ENCODE data around the gene LRG1. TPM values are rescaled to one million over a fixed set of nuclear protein-coding genes. Genes with fewer than 3 reads are reported as not detected.

The LRG1 gene
- total and polyA plus RNA-seq, 4 donors = 14.4 to 56.7 (median 15.6) TPM

- H3K27me3 ChIP-seq (ENCODE audit: control insufficient read depth in 3 of 3, insufficient read depth in 3 of 3, low read length in 2 of 3) = peaks cover 10 to 33% (median 27%) of the 10 kb centered on the region in 3 donors
Observed at GRCh38 chr19:4579389-4579788, 39.6 kb upstream of the LRG1 start.

GRCh38 chr19:4578552-4579248, 38.9 kb upstream of the LRG1 start:
- ATAC-seq (ENCODE audit: insufficient read depth, low FRiP score) (no peak), DNase-seq (no peak)
- Histone ChIP-seq H3K27ac (ENCODE audit: low read depth in 1 of 2, low read length in 1 of 2) (no peak overlapping the region), H3K9ac (ENCODE audit: insufficient read depth in 1 of 2, low read length in 2 of 2) (no peak overlapping the region), H3K36me3 (ENCODE audit: control insufficient read depth in 4 of 4, insufficient read depth in 4 of 4, low read length in 4 of 4) (no peaks in the 10 kb centered on the region), H3K9me3 (ENCODE audit: control insufficient read depth in 4 of 4, insufficient read depth in 3 of 4, low read length in 3 of 4) (peaks cover 0 to 2% (median 0%) of the 10 kb centered on the region in 4 donors), H3K4me1 (ENCODE audit: control insufficient read depth in 5 of 5, insufficient read depth in 5 of 5, low read length in 5 of 5) (peaks cover 0 to 3% (median 0%) of the 10 kb centered on the region in 5 donors), H3K4me3 (no peak overlapping the region), H3K27me3 (ENCODE audit: control insufficient read depth in 3 of 3, insufficient read depth in 3 of 3, low read length in 2 of 3) (peaks cover 5 to 35% (median 27%) of the 10 kb centered on the region in 3 donors)
- 59 to 75% methylated on average over 11 of the region's 11 CpGs for WGBS, 2 donors
- no peak for TF ChIP-seq CTCF (IDR thresholded peaks at IDR 0.05; ENCODE audit: control extremely low read depth, extremely low read depth)

More at GRCh38 chr19:4579389-4579788, 39.6 kb upstream of the LRG1 start:
- 76 to 80% methylated on average over 8 of the region's 8 CpGs for WGBS, 2 donors
- Histone ChIP-seq H3K4me1 (ENCODE audit: control insufficient read depth in 5 of 5, insufficient read depth in 5 of 5, low read length in 5 of 5) (peaks cover 0 to 8% (median 2%) of the 10 kb centered on the region in 5 donors), H3K36me3 (ENCODE audit: control insufficient read depth in 4 of 4, insufficient read depth in 4 of 4, low read length in 4 of 4) (no peaks in the 10 kb centered on the region), H3K9ac (ENCODE audit: insufficient read depth in 1 of 2, low read length in 2 of 2) (no peak overlapping the region), H3K9me3 (ENCODE audit: control insufficient read depth in 4 of 4, insufficient read depth in 3 of 4, low read length in 3 of 4) (peaks cover 0 to 4% (median 0%) of the 10 kb centered on the region in 4 donors), H3K27ac (ENCODE audit: low read depth in 1 of 2, low read length in 1 of 2) (no peak overlapping the region), H3K4me3 (no peak overlapping the region)
- no peak for TF ChIP-seq CTCF (IDR thresholded peaks at IDR 0.05; ENCODE audit: control extremely low read depth, extremely low read depth)
- DNase-seq = no peak
- no peak for ATAC-seq (ENCODE audit: insufficient read depth, low FRiP score)

- DNase-seq = no peak
- H3K27me3 ChIP-seq (ENCODE audit: control insufficient read depth in 3 of 3, insufficient read depth in 3 of 3, low read length in 2 of 3) = peaks cover 3 to 31% (median 26%) of the 10 kb centered on the region in 3 donors
- ATAC-seq (ENCODE audit: insufficient read depth, low FRiP score) = no peak
- peaks cover 0 to 2% (median 0%) of the 10 kb centered on the region in 4 donors for H3K9me3 ChIP-seq (ENCODE audit: control insufficient read depth in 4 of 4, insufficient read depth in 3 of 4, low read length in 3 of 4)
- peaks cover 0 to 3% (median 0%) of the 10 kb centered on the region in 5 donors for H3K4me1 ChIP-seq (ENCODE audit: control insufficient read depth in 5 of 5, insufficient read depth in 5 of 5, low read length in 5 of 5)
- H3K36me3 ChIP-seq (ENCODE audit: control insufficient read depth in 4 of 4, insufficient read depth in 4 of 4, low read length in 4 of 4) = no peaks in the 10 kb centered on the region
- 84 to 91% methylated on average over 5 of the region's 5 CpGs for WGBS, 2 donors
- TF ChIP-seq CTCF (IDR thresholded peaks at IDR 0.05; ENCODE audit: control extremely low read depth, extremely low read depth) = no peak
- no peak overlapping the region for H3K27ac ChIP-seq (ENCODE audit: low read depth in 1 of 2, low read length in 1 of 2)
- no peak overlapping the region for H3K4me3 ChIP-seq
- no peak overlapping the region for H3K9ac ChIP-seq (ENCODE audit: insufficient read depth in 1 of 2, low read length in 2 of 2)
Observed at GRCh38 chr19:4577020-4577782, 37.4 kb upstream of the LRG1 start.

Measured in lung (tissue), 12 donors.